Gastroesophageal sphincter (tissue), 4 donors: ENCODE measurements around the gene PICK1. TPM values are rescaled to one million over a fixed set of nuclear protein-coding genes. Genes with fewer than 3 reads are reported as not detected.

ENCODE experiments used
- ATAC-seq: fragments of 150-250 bp; one replicate; pipeline ENCODE4 v1.9.1; 2016; ENCODE audit warnings: mild to moderate bottlenecking, moderate library complexity
- H3K27ac ChIP-seq, 4 donors: fragments of 200-600 bp; sonication (generic) in 3 of 4; 1 replicate in 3 of 4; 2 replicates in 1 of 4; pipeline ENCODE4 v1.5.1; 2016 to 2019
- H3K27me3 ChIP-seq: fragments of 200-600 bp; sonication (generic); one replicate; pipeline ENCODE4 v1.5.1; 2019
- H3K36me3 ChIP-seq, 2 donors: fragments of 200-600 bp; sonication (generic); one replicate each; pipeline ENCODE4 v1.5.1; 2019; ENCODE audit warnings: control low read depth in 1 of 2
- H3K4me1 ChIP-seq, 3 donors: fragments of 200-600 bp; sonication (generic); 1 replicate in 2 of 3; 2 replicates in 1 of 3; pipeline ENCODE4 v1.5.1; 2016 to 2019; ENCODE audit warnings: control low read depth in 2 of 3
- H3K4me3 ChIP-seq, 2 donors: fragments of 200-600 bp; sonication (generic); one replicate each; pipeline ENCODE4 v1.5.1; 2019; ENCODE audit warnings: mild to moderate bottlenecking in 1 of 2, moderate library complexity in 1 of 2
- H3K9me3 ChIP-seq, 3 donors: fragments of 200-600 bp; sonication (generic); one replicate each; pipeline ENCODE4 v1.5.1; 2017 to 2019; ENCODE audit warnings: control low read depth in 2 of 3
- CTCF ChIP-seq, 4 experiments: fragments of 200-600 bp in 2 of 4; fragments of 450-650 bp in 2 of 4; sonication (generic) in 1 of 4; IDR thresholded peaks; one replicate each; pipeline ENCODE4 v1.5.1; 2017 to 2019; ENCODE audit warnings: antibody characterized with exemption in 4 of 4, mild to moderate bottlenecking in 2 of 4, moderate library complexity in 2 of 4
- EP300 ChIP-seq: sonication (generic); formaldehyde crosslinking; IDR thresholded peaks from one replicate; pipeline ENCODE4 v1.6.1; 2017; ENCODE audit warnings: antibody characterized with exemption, mild to moderate bottlenecking
- POLR2A ChIP-seq, 2 donors: fragments of 450-650 bp; IDR thresholded peaks; one replicate each; pipeline ENCODE4 v1.6.1; 2017; ENCODE audit warnings: antibody characterized with exemption in 2 of 2, mild to moderate bottlenecking in 2 of 2, moderate library complexity in 1 of 2
- POLR2AphosphoS5 ChIP-seq: sonication (generic); formaldehyde crosslinking; IDR thresholded peaks from one replicate; pipeline ENCODE4 v1.6.1; 2017; ENCODE audit warnings: antibody characterized with exemption
- WGBS, 2 donors: methylation state at CpG; one replicate each; pipeline ENCODE4 v1.1.5; 2018; ENCODE audit warnings: low coverage in 1 of 2; 5-methylcytosine and 5-hydroxymethylcytosine counted together
- total RNA-seq, 4 donors: library from RNA; depleted of rRNA; stranded (reverse); fragments of >200 nt; gene quantifications; one replicate each; pipeline ENCODE4 v1.1.0, GENCODE V29; 2016

Gene PICK1
- total RNA-seq, 4 donors from 2014 or later: 20.3 to 35.3 (median 25.7) TPM

GRCh38 chr22:38080850-38081635 is 23.8 kb downstream of the PICK1 start:
- H3K27me3 ChIP-seq: peaks cover 52% of the 10 kb centered on the region
- peak overlapping the region in 1 of 4 donors; percentile 3 for H3K27ac ChIP-seq
- H3K36me3 ChIP-seq: peaks cover 0 to 16% of the 10 kb centered on the region in 2 donors
- TF ChIP-seq CTCF (IDR thresholded peaks at IDR 0.05) (peak in 1 of 4 experiments; percentile 19), POLR2A (IDR thresholded peaks at IDR 0.05) (no peak)
- no peaks in the 10 kb centered on the region for H3K9me3 ChIP-seq
- peak overlapping the region; percentile 3 to 51 for H3K4me3 ChIP-seq
- no CpG with 5 or more reads among the region's 110 CpGs for WGBS, 2 donors
- peak; percentile 59 for ATAC-seq
- peaks cover 0 to 26% (median 18%) of the 10 kb centered on the region in 3 donors for H3K4me1 ChIP-seq

- TF ChIP-seq POLR2A (IDR thresholded peaks at IDR 0.05) (no peak), POLR2AphosphoS5 (no peak), EP300 (no peak), CTCF (IDR thresholded peaks at IDR 0.05) (no peak)
- no peaks in the 10 kb centered on the region for H3K9me3 ChIP-seq
- H3K36me3 ChIP-seq: peaks cover 0 to 21% of the 10 kb centered on the region in 2 donors
- H3K27ac ChIP-seq: no peak overlapping the region
- H3K4me3 ChIP-seq: peak overlapping the region in 1 of 2 donors; percentile 51
- WGBS, 2 donors: 0% methylated on average over 3 of the region's 17 CpGs; no CpG with 5 or more reads in 1 of the 2 donors
- peaks cover 0 to 26% (median 18%) of the 10 kb centered on the region in 3 donors for H3K4me1 ChIP-seq
- no peak for ATAC-seq
- peaks cover 52% of the 10 kb centered on the region for H3K27me3 ChIP-seq
These were observed 24.4 kb downstream of the PICK1 start for GRCh38 chr22:38081636-38081940.

GRCh38 chr22:38081941-38082828 is 25.0 kb downstream of the PICK1 start:
- no peak for TF ChIP-seq CTCF (IDR thresholded peaks at IDR 0.05)
- no peak for TF ChIP-seq EP300
- no peak for TF ChIP-seq POLR2A (IDR thresholded peaks at IDR 0.05)
- TF ChIP-seq POLR2AphosphoS5: no peak
- whole genome bisulfite sequencing, 2 donors: 10 to 38% methylated on average over 2 to 14 of the region's 52 CpGs
- H3K36me3 ChIP-seq: peaks cover 0 to 24% of the 10 kb centered on the region in 2 donors
- peaks cover 0 to 26% (median 18%) of the 10 kb centered on the region in 3 donors for H3K4me1 ChIP-seq
- peak overlapping the region in 1 of 2 donors; percentile 51 for H3K4me3 ChIP-seq
- H3K27me3 ChIP-seq: peaks cover 52% of the 10 kb centered on the region
- no peak for ATAC-seq
- no peaks in the 10 kb centered on the region for H3K9me3 ChIP-seq
- no peak overlapping the region for H3K27ac ChIP-seq

GRCh38 chr22:38082986-38083710 is 25.9 kb downstream of the PICK1 start:
- WGBS, 2 donors: 84 to 89% methylated on average over 5 to 11 of the region's 24 CpGs
- H3K4me1 ChIP-seq: peaks cover 0 to 26% (median 18%) of the 10 kb centered on the region in 3 donors
- no peaks in the 10 kb centered on the region for H3K9me3 ChIP-seq
- peaks cover 60% of the 10 kb centered on the region for H3K27me3 ChIP-seq
- no peak overlapping the region for H3K4me3 ChIP-seq
- peaks cover 0 to 30% of the 10 kb centered on the region in 2 donors for H3K36me3 ChIP-seq
- H3K27ac ChIP-seq: no peak overlapping the region
- ATAC-seq: no peak
- TF ChIP-seq CTCF (IDR thresholded peaks at IDR 0.05): no peak
- no peak for TF ChIP-seq EP300
- TF ChIP-seq POLR2A (IDR thresholded peaks at IDR 0.05): no peak
- TF ChIP-seq POLR2AphosphoS5: no peak
